HEK293T (cell line): ENCODE data around the gene ACBD5.

Experiments used
- CTCF ChIA-PET: fragments of 350-600 bp; formaldehyde crosslinking; extraction: SDS; loops from one replicate; lab custom pipeline; 2021; ENCODE audit warnings: antibody characterized with exemption, inconsistent platforms; lab: Yijun Ruan, JAX
- POLR2A ChIA-PET: fragments of 350-600 bp; formaldehyde crosslinking; extraction: SDS; loops from one replicate; lab custom pipeline; 2020; ENCODE audit warnings: antibody characterized with exemption, inconsistent platforms; lab: Yijun Ruan, JAX
- DNase-seq: peaks from one replicate; pipeline ENCODE4 v3.0.0; 2012; ENCODE audit warnings: mixed read lengths; ENCODE audit errors: extremely low spot score
- ARNT ChIP-seq: fragments of 450-650 bp; IDR thresholded peaks from 2 replicates; pipeline ENCODE4 v1.6.1; 2017; ENCODE audit warnings: mild to moderate bottlenecking
- BHLHE40 ChIP-seq: fragments of 450-650 bp; IDR thresholded peaks from 2 replicates; pipeline ENCODE4 v1.6.1; 2016; ENCODE audit warnings: mild to moderate bottlenecking, moderate library complexity, borderline replicate concordance
- CTBP1 ChIP-seq: fragments of 450-650 bp; IDR thresholded peaks from 2 replicates; pipeline ENCODE4 v1.6.1; 2016; ENCODE audit warnings: borderline replicate concordance
- ELF4 ChIP-seq: fragments of 450-650 bp; IDR thresholded peaks from 2 replicates; pipeline ENCODE4 v1.6.1; 2017; ENCODE audit warnings: antibody characterized with exemption
- FOXA1 ChIP-seq: fragments of 450-650 bp; IDR thresholded peaks from 2 replicates; pipeline ENCODE4 v1.6.1; 2016; ENCODE audit warnings: mild to moderate bottlenecking
- FOXK2 ChIP-seq: fragments of 450-650 bp; IDR thresholded peaks from 2 replicates; pipeline ENCODE4 v1.6.1; 2016; ENCODE audit warnings: mild to moderate bottlenecking
- FOXM1 ChIP-seq: fragments of 450-650 bp; IDR thresholded peaks from 2 replicates; pipeline ENCODE4 v1.6.1; 2017; ENCODE audit warnings: mild to moderate bottlenecking, borderline replicate concordance
- HDGF ChIP-seq: fragments of 450-650 bp; IDR thresholded peaks from 2 replicates; pipeline ENCODE4 v1.6.1; 2017; ENCODE audit warnings: antibody characterized with exemption, borderline replicate concordance
- L3MBTL2 ChIP-seq: fragments of 450-650 bp; conservative IDR thresholded peaks from 2 replicates; pipeline ENCODE4 v1.6.1; 2016; ENCODE audit warnings: mild to moderate bottlenecking
- LEF1 ChIP-seq: fragments of 450-650 bp; IDR thresholded peaks from 2 replicates; pipeline ENCODE4 v1.6.1; 2017; ENCODE audit warnings: mild to moderate bottlenecking, borderline replicate concordance
- NFRKB ChIP-seq: fragments of 450-650 bp; IDR thresholded peaks from 2 replicates; pipeline ENCODE4 v1.6.1; 2016; ENCODE audit warnings: mild to moderate bottlenecking, moderate library complexity
- PKNOX1 ChIP-seq: fragments of 450-650 bp; IDR thresholded peaks from 2 replicates; pipeline ENCODE4 v1.6.1; 2016
- SP1 ChIP-seq: fragments of 450-650 bp; IDR thresholded peaks from 2 replicates; pipeline ENCODE4 v1.6.1; 2017
- SUZ12 ChIP-seq: fragments of 450-650 bp; IDR thresholded peaks from 2 replicates; pipeline ENCODE4 v1.6.1; 2016; ENCODE audit warnings: mild to moderate bottlenecking
- TARDBP ChIP-seq: fragments of 450-650 bp; IDR thresholded peaks from 2 replicates; pipeline ENCODE4 v1.6.1; 2016
- ZNF384 ChIP-seq: fragments of 450-650 bp; IDR thresholded peaks from 2 replicates; pipeline ENCODE4 v1.6.1; 2016

Gene ACBD5

GRCh38 chr10:27245836-27246235 is 5.2 kb upstream of the ACBD5 start:
- ChIA-PET POLR2A (no interaction called here), CTCF (no interaction called here)
- no peak for TF ChIP-seq PKNOX1
- no peak for TF ChIP-seq LEF1
- no peak for TF ChIP-seq SUZ12
- TF ChIP-seq L3MBTL2 = no peak
- no peak for TF ChIP-seq ZNF384
- no peak for TF ChIP-seq SP1
- TF ChIP-seq FOXA1 = no peak
- no peak for TF ChIP-seq FOXM1
- TF ChIP-seq CTBP1 = no peak
- TF ChIP-seq ARNT = no peak
- TF ChIP-seq FOXK2 = no peak
- TF ChIP-seq HDGF = no peak
- no peak for TF ChIP-seq ELF4
- TF ChIP-seq TARDBP = no peak
- no peak for TF ChIP-seq BHLHE40
- no peak for DNase-seq

- POLR2A ChIA-PET = no interaction called here
These were observed 4.4 kb upstream of the ACBD5 start for GRCh38 chr10:27244976-27245375.

GRCh38 chr10:27242951-27243551 is 2.5 kb upstream of the ACBD5 start:
- POLR2A ChIA-PET = interaction anchor here (0.7 to 1.8 kb wide), 10 partner anchors 8 to 261 kb away, joined by 3 to 10 read pairs (median 4); partner anchors contain the start of genes RAB18 and YME1L1

More at GRCh38 chr10:27244976-27245375, 4.4 kb upstream of the ACBD5 start:
- CTCF ChIA-PET = no interaction called here
- no peak for DNase-seq
- no peak for TF ChIP-seq HDGF
- no peak for TF ChIP-seq FOXK2
- no peak for TF ChIP-seq CTBP1
- no peak for TF ChIP-seq ZNF384
- TF ChIP-seq LEF1 = no peak
- TF ChIP-seq FOXM1 = no peak
- no peak for TF ChIP-seq SUZ12
- no peak for TF ChIP-seq ARNT
- no peak for TF ChIP-seq TARDBP
- TF ChIP-seq ELF4 = no peak
- no peak for TF ChIP-seq SP1
- no peak for TF ChIP-seq L3MBTL2
- TF ChIP-seq BHLHE40 = no peak
- TF ChIP-seq PKNOX1 = no peak
- TF ChIP-seq FOXA1 = no peak
- no peak for TF ChIP-seq NFRKB

GRCh38 chr10:27242473-27242950 is 1.9 kb upstream of the ACBD5 start:
- ChIA-PET CTCF (interaction anchor here (0.6 kb wide), 1 partner anchor 123 kb away, joined by 4 read pairs; no protein-coding TSS in a partner anchor), POLR2A (interaction anchor here (0.7 to 1.8 kb wide), 14 partner anchors 8 to 261 kb away, joined by 3 to 10 read pairs (median 4); partner anchors contain the start of genes RAB18 and YME1L1)
- TF ChIP-seq TARDBP = no peak
- no peak for TF ChIP-seq FOXA1
- TF ChIP-seq PKNOX1 = no peak
- no peak for TF ChIP-seq ELF4
- TF ChIP-seq CTBP1 = no peak
- no peak for TF ChIP-seq L3MBTL2
- no peak for TF ChIP-seq FOXM1
- no peak for TF ChIP-seq ARNT
- no peak for TF ChIP-seq ZNF384
- TF ChIP-seq HDGF = no peak
- no peak for TF ChIP-seq LEF1
- TF ChIP-seq SP1 = no peak
- TF ChIP-seq FOXK2 = no peak
- no peak for TF ChIP-seq NFRKB
- no peak for TF ChIP-seq BHLHE40
- no peak for TF ChIP-seq SUZ12
- no peak for DNase-seq

More at GRCh38 chr10:27242951-27243551, 2.5 kb upstream of the ACBD5 start:
- CTCF ChIA-PET = interaction anchor here (0.6 kb wide), 1 partner anchor 124 kb away, joined by 4 read pairs; no protein-coding TSS in a partner anchor
- DNase-seq = peak; percentile 24
- TF ChIP-seq PKNOX1 = no peak
- peak; percentile 50 for TF ChIP-seq L3MBTL2

DNA sequence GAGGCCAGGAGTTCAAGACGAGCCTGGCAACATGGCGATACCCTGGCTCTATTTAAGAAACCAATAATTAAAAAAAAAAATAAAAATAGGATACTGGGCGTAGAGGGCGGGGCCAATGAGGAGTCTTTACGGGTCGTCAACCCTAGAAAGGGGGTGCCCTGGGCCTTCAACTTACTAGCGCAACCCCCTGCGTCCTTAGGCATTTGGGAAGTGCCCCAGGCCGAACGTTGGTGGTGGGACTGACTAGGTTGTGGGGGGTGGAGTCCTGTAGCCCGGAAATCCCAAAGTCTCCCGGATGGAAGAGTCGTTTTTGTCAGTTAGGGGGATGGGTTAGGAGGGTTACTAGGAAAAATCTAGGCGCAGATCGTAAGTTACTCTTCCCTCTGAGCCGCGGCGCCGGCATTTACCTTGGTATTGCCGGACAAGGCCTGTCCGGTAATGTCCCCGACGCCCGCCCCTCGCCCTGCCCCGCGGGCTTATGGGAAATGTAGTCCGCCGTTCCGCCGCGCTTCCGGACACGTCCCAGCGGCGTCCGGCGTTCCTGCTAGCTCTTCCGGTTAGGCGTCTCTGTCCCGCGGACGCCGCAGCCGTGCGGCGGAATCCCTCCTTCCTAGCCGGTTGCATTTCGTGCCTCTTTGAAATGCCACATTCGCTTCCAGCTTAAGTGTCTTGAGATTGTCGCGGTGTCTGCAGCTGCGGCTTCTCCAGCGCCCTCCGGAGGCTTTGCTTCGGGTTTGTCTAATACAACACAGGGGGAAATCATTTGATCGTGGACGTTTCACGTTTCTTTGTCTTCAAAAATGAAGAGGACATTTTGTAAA is 1.3 kb upstream of the ACBD5 start:
- ChIA-PET CTCF (no interaction called here), POLR2A (interaction anchor here (0.7 to 1.7 kb wide), 13 partner anchors 9 to 262 kb away, joined by 3 to 10 read pairs (median 4); partner anchors contain the start of genes ANKRD26, RAB18 and YME1L1)
- peak; percentile 65 for DNase-seq
- TF ChIP-seq TARDBP (no peak), ELF4 (peak; percentile 78)
